ENCODE results near the gene ZMIZ2. TPM values are rescaled to one million over a fixed set of nuclear protein-coding genes. Genes with fewer than 3 reads are reported as not detected.

Gene ZMIZ2
- total RNA-seq, 1 experiment from 2014 or later: 91.3 TPM

DNA sequence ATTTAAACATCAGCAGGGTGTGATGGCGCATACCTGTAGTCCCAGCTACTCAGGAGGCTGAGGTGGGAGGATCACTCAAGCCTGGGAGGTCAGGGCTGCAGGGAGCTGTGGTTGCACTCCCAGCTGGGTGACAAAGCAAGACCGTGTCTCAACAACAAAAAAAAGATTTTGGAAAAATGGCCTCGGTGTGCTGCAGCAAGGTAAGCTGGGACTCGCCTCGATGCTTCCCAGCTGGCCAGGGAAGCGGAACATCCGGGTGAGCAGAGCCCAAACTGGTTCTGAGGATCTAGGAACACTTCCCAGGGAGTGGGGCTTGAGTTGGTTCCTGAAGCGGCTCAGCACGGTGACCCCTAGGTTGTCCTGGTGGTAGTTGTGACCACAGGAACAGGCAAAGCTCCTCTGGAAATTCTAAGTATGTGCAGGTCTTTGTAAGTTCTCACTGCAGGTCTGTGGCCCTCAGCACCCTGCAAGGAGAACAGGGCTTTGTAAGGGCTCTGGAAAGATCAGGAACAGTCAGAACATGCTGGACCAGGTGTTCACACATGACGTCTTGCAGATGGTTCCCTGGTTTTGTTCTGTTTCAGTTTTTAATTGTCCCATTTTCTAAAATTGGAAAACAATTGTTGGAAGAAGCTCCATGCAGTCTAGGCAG lies 38.6 kb upstream of the ZMIZ2 start:
- DNase-seq (ENCODE audit: low read depth, low spot score): no peak
- CTCF ChIA-PET: no interaction called here
- Histone ChIP-seq H2AFZ (ENCODE audit: low read depth, low read length, poor library complexity, severe bottlenecking) (no peak overlapping the region), H3K9me2 (ENCODE audit: insufficient read depth) (no peaks in the 10 kb centered on the region), H3K79me2 (ENCODE audit: insufficient read depth, low read length) (no peaks in the 10 kb centered on the region), H3K9ac (ENCODE audit: low read length) (no peak overlapping the region; the same call in 1 of the 2 replicates), H3K4me2 (ENCODE audit: low read length) (peak overlapping the region; percentile 48), H3K27ac (ENCODE audit: low read depth, low read length) (no peak overlapping the region), H3K4me3 (replicated peaks in 1 of 2; ENCODE audit: low read depth in 1 of 2, low read length in 2 of 2) (no peak overlapping the region), H3K4me1 (ENCODE audit: control insufficient read depth in 1 of 2, insufficient read depth in 2 of 2, low read length in 2 of 2) (peaks cover 0 to 27% of the 10 kb centered on the region in 2 experiments; a peak in 2 of 4 replicates), H3K9me3 (ENCODE audit: control insufficient read depth in 1 of 2, insufficient read depth in 1 of 2, low read depth in 1 of 2, low read length in 2 of 2) (no peaks in the 10 kb centered on the region), H3K27me3 (ENCODE audit: insufficient read depth, low read length) (no peaks in the 10 kb centered on the region), H3K36me3 (ENCODE audit: control insufficient read depth in 1 of 2, insufficient read depth in 2 of 2, low read length in 2 of 2) (peaks cover 3 to 5% of the 10 kb centered on the region in 2 experiments; a peak in 3 of 4 replicates), H4K20me1 (ENCODE audit: insufficient read depth) (no peaks in the 10 kb centered on the region)
- TF ChIP-seq EGR1 (IDR thresholded peaks at IDR 0.05; ENCODE audit: low read depth): no peak
- no peak for TF ChIP-seq CBX3 (IDR thresholded peaks at IDR 0.05; ENCODE audit: low read depth)
- TF ChIP-seq RAD21 (IDR thresholded peaks at IDR 0.05; ENCODE audit: low read depth): no peak
- TF ChIP-seq POLR2A (IDR thresholded peaks at IDR 0.05; ENCODE audit: borderline replicate concordance, extremely low read depth, insufficient read depth, insufficient read length): no peak
- TF ChIP-seq ELF1 (IDR thresholded peaks at IDR 0.05; ENCODE audit: borderline replicate concordance, low read depth): no peak
- TF ChIP-seq, protein P1, sequence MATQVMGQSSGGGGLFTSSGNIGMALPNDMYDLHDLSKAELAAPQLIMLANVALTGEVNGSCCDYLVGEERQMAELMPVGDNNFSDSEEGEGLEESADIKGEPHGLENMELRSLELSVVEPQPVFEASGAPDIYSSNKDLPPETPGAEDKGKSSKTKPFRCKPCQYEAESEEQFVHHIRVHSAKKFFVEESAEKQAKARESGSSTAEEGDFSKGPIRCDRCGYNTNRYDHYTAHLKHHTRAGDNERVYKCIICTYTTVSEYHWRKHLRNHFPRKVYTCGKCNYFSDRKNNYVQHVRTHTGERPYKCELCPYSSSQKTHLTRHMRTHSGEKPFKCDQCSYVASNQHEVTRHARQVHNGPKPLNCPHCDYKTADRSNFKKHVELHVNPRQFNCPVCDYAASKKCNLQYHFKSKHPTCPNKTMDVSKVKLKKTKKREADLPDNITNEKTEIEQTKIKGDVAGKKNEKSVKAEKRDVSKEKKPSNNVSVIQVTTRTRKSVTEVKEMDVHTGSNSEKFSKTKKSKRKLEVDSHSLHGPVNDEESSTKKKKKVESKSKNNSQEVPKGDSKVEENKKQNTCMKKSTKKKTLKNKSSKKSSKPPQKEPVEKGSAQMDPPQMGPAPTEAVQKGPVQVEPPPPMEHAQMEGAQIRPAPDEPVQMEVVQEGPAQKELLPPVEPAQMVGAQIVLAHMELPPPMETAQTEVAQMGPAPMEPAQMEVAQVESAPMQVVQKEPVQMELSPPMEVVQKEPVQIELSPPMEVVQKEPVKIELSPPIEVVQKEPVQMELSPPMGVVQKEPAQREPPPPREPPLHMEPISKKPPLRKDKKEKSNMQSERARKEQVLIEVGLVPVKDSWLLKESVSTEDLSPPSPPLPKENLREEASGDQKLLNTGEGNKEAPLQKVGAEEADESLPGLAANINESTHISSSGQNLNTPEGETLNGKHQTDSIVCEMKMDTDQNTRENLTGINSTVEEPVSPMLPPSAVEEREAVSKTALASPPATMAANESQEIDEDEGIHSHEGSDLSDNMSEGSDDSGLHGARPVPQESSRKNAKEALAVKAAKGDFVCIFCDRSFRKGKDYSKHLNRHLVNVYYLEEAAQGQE (IDR thresholded peaks at IDR 0.05; ENCODE audit: low read depth): no peak
- TF ChIP-seq JUND (IDR thresholded peaks at IDR 0.05): no peak
- no peak for TF ChIP-seq ZNF274 (IDR thresholded peaks at IDR 0.05; ENCODE audit: low read depth, low read length)
- TF ChIP-seq, protein P2, sequence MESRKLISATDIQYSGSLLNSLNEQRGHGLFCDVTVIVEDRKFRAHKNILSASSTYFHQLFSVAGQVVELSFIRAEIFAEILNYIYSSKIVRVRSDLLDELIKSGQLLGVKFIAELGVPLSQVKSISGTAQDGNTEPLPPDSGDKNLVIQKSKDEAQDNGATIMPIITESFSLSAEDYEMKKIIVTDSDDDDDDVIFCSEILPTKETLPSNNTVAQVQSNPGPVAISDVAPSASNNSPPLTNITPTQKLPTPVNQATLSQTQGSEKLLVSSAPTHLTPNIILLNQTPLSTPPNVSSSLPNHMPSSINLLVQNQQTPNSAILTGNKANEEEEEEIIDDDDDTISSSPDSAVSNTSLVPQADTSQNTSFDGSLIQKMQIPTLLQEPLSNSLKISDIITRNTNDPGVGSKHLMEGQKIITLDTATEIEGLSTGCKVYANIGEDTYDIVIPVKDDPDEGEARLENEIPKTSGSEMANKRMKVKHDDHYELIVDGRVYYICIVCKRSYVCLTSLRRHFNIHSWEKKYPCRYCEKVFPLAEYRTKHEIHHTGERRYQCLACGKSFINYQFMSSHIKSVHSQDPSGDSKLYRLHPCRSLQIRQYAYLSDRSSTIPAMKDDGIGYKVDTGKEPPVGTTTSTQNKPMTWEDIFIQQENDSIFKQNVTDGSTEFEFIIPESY (IDR thresholded peaks at IDR 0.05; ENCODE audit: extremely low read depth, insufficient replicate concordance, low read length): no peak
- TF ChIP-seq POLR2AphosphoS5 (IDR thresholded peaks at IDR 0.05; ENCODE audit: low read depth, low read length): no peak
- TF ChIP-seq, protein P3, sequence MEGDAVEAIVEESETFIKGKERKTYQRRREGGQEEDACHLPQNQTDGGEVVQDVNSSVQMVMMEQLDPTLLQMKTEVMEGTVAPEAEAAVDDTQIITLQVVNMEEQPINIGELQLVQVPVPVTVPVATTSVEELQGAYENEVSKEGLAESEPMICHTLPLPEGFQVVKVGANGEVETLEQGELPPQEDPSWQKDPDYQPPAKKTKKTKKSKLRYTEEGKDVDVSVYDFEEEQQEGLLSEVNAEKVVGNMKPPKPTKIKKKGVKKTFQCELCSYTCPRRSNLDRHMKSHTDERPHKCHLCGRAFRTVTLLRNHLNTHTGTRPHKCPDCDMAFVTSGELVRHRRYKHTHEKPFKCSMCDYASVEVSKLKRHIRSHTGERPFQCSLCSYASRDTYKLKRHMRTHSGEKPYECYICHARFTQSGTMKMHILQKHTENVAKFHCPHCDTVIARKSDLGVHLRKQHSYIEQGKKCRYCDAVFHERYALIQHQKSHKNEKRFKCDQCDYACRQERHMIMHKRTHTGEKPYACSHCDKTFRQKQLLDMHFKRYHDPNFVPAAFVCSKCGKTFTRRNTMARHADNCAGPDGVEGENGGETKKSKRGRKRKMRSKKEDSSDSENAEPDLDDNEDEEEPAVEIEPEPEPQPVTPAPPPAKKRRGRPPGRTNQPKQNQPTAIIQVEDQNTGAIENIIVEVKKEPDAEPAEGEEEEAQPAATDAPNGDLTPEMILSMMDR (IDR thresholded peaks at IDR 0.05 in 2 of 3, conservative IDR thresholded peaks at IDR 0.05 in 1 of 3; ENCODE audit: borderline replicate concordance in 1 of 3, insufficient read depth in 1 of 3, low read depth in 2 of 3, low read length in 2 of 3): no peak
- ATAC-seq: peak; percentile 20
- BruUV-seq (replicated peaks): no TSS peak
- RAD21 ChIA-PET (ENCODE audit: low non-redundant PET in 1 of 2, low total read pairs in 2 of 2, uncharacterized antibody in 2 of 2, unreplicated experiment in 2 of 2): interaction anchor here in 1 of 2 experiments (0.8 kb wide), 1 partner anchor 16 kb away, joined by 3 read pairs; no protein-coding TSS in a partner anchor
- POLR2A ChIA-PET: interaction anchor here (0.6 to 0.8 kb wide), 2 partner anchors 24 to 104 kb away, joined by 3 read pairs; partner anchors contain the start of gene OGDH
- intact Hi-C loops (cut with micrococcal nuclease): no loop called here

Measured in HCT116 (cell line).